Nephron (organoid): ENCODE results near the gene NTPCR.

Experiments
- H3K27ac Mint-ChIP-seq, 3 experiments: 2 replicates each; pipeline ENCODE4 v1.8.0; 2020; ENCODE audit warnings: mixed read lengths in 3 of 3, mild to moderate bottlenecking in 2 of 3, moderate library complexity in 1 of 3
- H3K27me3 Mint-ChIP-seq: 2 replicates; pipeline ENCODE4 v1.8.0; 2021; ENCODE audit warnings: low read depth, mild to moderate bottlenecking, moderate library complexity, mixed read lengths
- H3K36me3 Mint-ChIP-seq: 2 replicates; pipeline ENCODE4 v1.8.0; 2020; ENCODE audit warnings: low read depth, mixed read lengths
- H3K4me1 Mint-ChIP-seq: 2 replicates; pipeline ENCODE4 v1.8.0; 2020; ENCODE audit warnings: mixed read lengths
- H3K4me3 Mint-ChIP-seq, 3 experiments: 2 replicates each; pipeline ENCODE4 v1.8.0; 2020; ENCODE audit warnings: mild to moderate bottlenecking in 3 of 3, mixed read lengths in 3 of 3, moderate library complexity in 2 of 3
- H3K9me3 Mint-ChIP-seq: 2 replicates; pipeline ENCODE4 v1.8.0; 2020; ENCODE audit warnings: mixed read lengths
- CTCF ChIP-seq, 3 experiments: fragments of 200-600 bp; sonication (generic); IDR thresholded peaks; one replicate each; pipeline ENCODE4 v1.5.0; 2021; ENCODE audit warnings: antibody characterized with exemption in 3 of 3; ENCODE audit not compliant: unreplicated experiment in 3 of 3

Gene NTPCR

GRCh38 chr1:232966663-232967062 lies 16.3 kb downstream of the NTPCR start:
- H3K9me3 Mint-ChIP-seq: peaks cover 6% of the 10 kb centered on the region
- H3K36me3 Mint-ChIP-seq: peaks cover 73% of the 10 kb centered on the region
- H3K4me1 Mint-ChIP-seq: peaks cover 8% of the 10 kb centered on the region
- no peak overlapping the region for H3K4me3 Mint-ChIP-seq
- no peak for TF ChIP-seq CTCF (IDR thresholded peaks at IDR 0.05; ENCODE audit: unreplicated experiment in 3 of 3)
- no peak overlapping the region for H3K27ac Mint-ChIP-seq
- no peaks in the 10 kb centered on the region for H3K27me3 Mint-ChIP-seq

- no peak overlapping the region for H3K4me3 Mint-ChIP-seq
- no peak overlapping the region for H3K27ac Mint-ChIP-seq
- H3K4me1 Mint-ChIP-seq: peaks cover 2% of the 10 kb centered on the region
- TF ChIP-seq CTCF (IDR thresholded peaks at IDR 0.05; ENCODE audit: unreplicated experiment in 3 of 3): no peak
- peaks cover 19% of the 10 kb centered on the region for H3K9me3 Mint-ChIP-seq
- H3K27me3 Mint-ChIP-seq: no peaks in the 10 kb centered on the region
- peaks cover 77% of the 10 kb centered on the region for H3K36me3 Mint-ChIP-seq
These were observed 18.0 kb downstream of the NTPCR start for GRCh38 chr1:232968391-232968790.

GRCh38 chr1:232968965-232969364 lies 18.6 kb downstream of the NTPCR start:
- peaks cover 25% of the 10 kb centered on the region for H3K9me3 Mint-ChIP-seq
- no peaks in the 10 kb centered on the region for H3K4me1 Mint-ChIP-seq
- H3K27me3 Mint-ChIP-seq: no peaks in the 10 kb centered on the region
- no peak overlapping the region for H3K4me3 Mint-ChIP-seq
- peaks cover 77% of the 10 kb centered on the region for H3K36me3 Mint-ChIP-seq
- no peak overlapping the region for H3K27ac Mint-ChIP-seq
- no peak for TF ChIP-seq CTCF (IDR thresholded peaks at IDR 0.05; ENCODE audit: unreplicated experiment in 3 of 3)

- TF ChIP-seq CTCF (IDR thresholded peaks at IDR 0.05; ENCODE audit: unreplicated experiment in 3 of 3): no peak
- Mint-ChIP-seq H3K4me1 (no peaks in the 10 kb centered on the region), H3K27ac (no peak overlapping the region), H3K36me3 (peaks cover 80% of the 10 kb centered on the region), H3K27me3 (no peaks in the 10 kb centered on the region), H3K9me3 (peaks cover 31% of the 10 kb centered on the region), H3K4me3 (no peak overlapping the region)
These were observed 19.4 kb downstream of the NTPCR start for GRCh38 chr1:232969799-232970198.

GRCh38 chr1:232970508-232970907 lies 20.1 kb downstream of the NTPCR start:
- Mint-ChIP-seq H3K36me3 (peaks cover 80% of the 10 kb centered on the region), H3K27me3 (no peaks in the 10 kb centered on the region)
- no peak for TF ChIP-seq CTCF (IDR thresholded peaks at IDR 0.05; ENCODE audit: unreplicated experiment in 3 of 3)

More at GRCh38 chr1:232970508-232970907, 20.1 kb downstream of the NTPCR start:
- H3K9me3 Mint-ChIP-seq: peaks cover 36% of the 10 kb centered on the region
- no peak overlapping the region for H3K4me3 Mint-ChIP-seq
- no peak overlapping the region for H3K27ac Mint-ChIP-seq
- H3K4me1 Mint-ChIP-seq: no peaks in the 10 kb centered on the region
